ENCODE measurements around the gene CCDC86.

DNA sequence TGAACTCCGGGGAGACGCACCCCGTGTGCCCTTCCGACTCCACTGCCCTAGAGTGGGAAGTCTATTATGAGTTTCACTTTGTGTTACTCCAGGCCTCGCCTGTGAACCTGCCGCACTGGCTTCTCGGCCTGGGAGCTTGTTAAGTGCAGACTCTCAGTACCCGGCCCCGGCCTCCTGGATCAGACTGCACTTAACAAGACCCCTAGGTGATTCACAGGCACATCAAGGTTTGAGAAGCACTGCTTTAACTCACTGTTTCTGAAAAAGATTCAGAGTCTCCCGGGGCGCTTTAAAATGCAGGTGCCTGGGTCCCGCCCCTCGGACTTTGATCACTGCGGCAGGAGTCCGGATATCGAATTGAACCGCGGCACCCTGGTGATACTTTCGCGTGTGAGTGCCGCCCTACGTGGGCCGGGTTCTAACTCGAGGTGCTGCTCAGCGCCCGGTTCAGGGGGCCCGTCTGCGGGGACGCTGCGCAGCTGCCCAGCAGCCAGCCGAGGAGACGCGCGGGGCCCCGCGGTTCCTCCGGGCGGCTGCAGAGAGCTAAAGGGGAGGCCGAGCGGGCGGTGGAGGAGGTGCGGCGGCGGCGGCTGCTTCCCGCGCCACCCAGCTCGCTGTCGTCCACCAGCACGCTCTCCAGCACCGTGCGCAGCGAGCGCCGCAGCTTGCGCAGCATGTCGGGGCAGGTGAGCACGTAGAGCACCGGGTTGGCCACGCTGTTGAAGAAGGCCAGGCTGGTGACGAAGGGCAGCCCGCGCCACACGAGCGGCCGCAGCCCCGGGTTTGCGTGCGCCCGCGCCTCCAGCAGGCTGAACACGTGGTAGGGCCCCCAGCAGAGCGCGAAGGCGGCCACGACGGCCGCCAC, 10.4 kb downstream of the CCDC86 start:
- TF ChIP-seq CTCF (IDR thresholded peaks at IDR 0.05): no peak
- no peak for TF ChIP-seq BHLHE40 (IDR thresholded peaks at IDR 0.05; ENCODE audit: low read depth, low read length)
- no peak for TF ChIP-seq HDAC2 (IDR thresholded peaks at IDR 0.05)
- TF ChIP-seq EP300 (IDR thresholded peaks at IDR 0.05): no peak
- TF ChIP-seq FOSL2 (IDR thresholded peaks at IDR 0.05): no peak
- TF ChIP-seq FOSL2 (CRISPR knock-in tag; IDR thresholded peaks at IDR 0.05): no peak
- TF ChIP-seq ELK1 (IDR thresholded peaks at IDR 0.05; ENCODE audit: low read depth, low read length): no peak
- TF ChIP-seq POLR2A (IDR thresholded peaks at IDR 0.05; ENCODE audit: low read length): no peak
- no peak for TF ChIP-seq RAD21 (conservative IDR thresholded peaks at IDR 0.05 in 1 of 2, IDR thresholded peaks at IDR 0.05 in 1 of 2)
- no peak for TF ChIP-seq RCOR1 (IDR thresholded peaks at IDR 0.05; ENCODE audit: low read depth, low read length)
- TF ChIP-seq RNF2 (IDR thresholded peaks at IDR 0.05; ENCODE audit: borderline replicate concordance, low read depth): no peak
- no peak for TF ChIP-seq KDM1A (IDR thresholded peaks at IDR 0.05; ENCODE audit: low read depth)
- no peak for TF ChIP-seq CHD4 (IDR thresholded peaks at IDR 0.05; ENCODE audit: borderline replicate concordance)
- no peak for TF ChIP-seq HOXA7 (CRISPR knock-in tag; IDR thresholded peaks at IDR 0.05)
